WTC11 (cell line): ENCODE measurements around the gene GPR157. TPM values are rescaled to one million over a fixed set of nuclear protein-coding genes. Genes with fewer than 3 reads are reported as not detected.

ENCODE experiments used
- ATAC-seq: fragments of 200-7000 bp; cut with Tn5 transposase; 2 replicates; pipeline ENCODE4 v1.10.0; 2021; ENCODE audit warnings: mild to moderate bottlenecking, moderate library complexity
- CTCF ChIA-PET: fragments of 300-600 bp; sonication (Branson Sonifier 250); formaldehyde crosslinking; loops from one replicate; lab custom pipeline; 2021; ENCODE audit warnings: antibody characterized with exemption; lab: Charles Lee
- POLR2A ChIA-PET: fragments of 350-600 bp; sonication (Branson Sonifier 250); formaldehyde crosslinking; loops from one replicate; lab custom pipeline; 2021; ENCODE audit warnings: antibody characterized with exemption; lab: Charles Lee
- DNase-seq: peaks from one replicate; pipeline ENCODE4 v3.0.0; 2021; ENCODE audit warnings: low spot score
- H3K27ac Mint-ChIP-seq: 2 replicates; pipeline ENCODE4 v1.8.0; 2021; ENCODE audit warnings: mixed read lengths
- H3K27me3 Mint-ChIP-seq: 2 replicates; pipeline ENCODE4 v1.8.0; 2021; ENCODE audit warnings: low read depth, mild to moderate bottlenecking, moderate library complexity, mixed read lengths
- H3K36me3 Mint-ChIP-seq: 2 replicates; pipeline ENCODE4 v1.8.0; 2021; ENCODE audit warnings: mixed read lengths
- H3K4me1 Mint-ChIP-seq: 2 replicates; pipeline ENCODE4 v1.8.0; 2022; ENCODE audit warnings: mixed read lengths
- H3K4me3 Mint-ChIP-seq: 2 replicates; pipeline ENCODE4 v1.8.0; 2021; ENCODE audit warnings: mild to moderate bottlenecking, moderate library complexity, mixed read lengths
- H3K9me3 Mint-ChIP-seq: 2 replicates; pipeline ENCODE4 v1.8.0; 2021; ENCODE audit warnings: mixed read lengths
- ATF1 ChIP-seq: sonication (generic); formaldehyde crosslinking; IDR thresholded peaks from 2 replicates; pipeline ENCODE4 v1.8.1; 2023; ENCODE audit warnings: mild to moderate bottlenecking, moderate library complexity, missing genetic modification reagents
- CREB1 ChIP-seq: sonication (generic); formaldehyde crosslinking; IDR thresholded peaks from 2 replicates; pipeline ENCODE4 v1.8.0; 2023; ENCODE audit warnings: mild to moderate bottlenecking, missing genetic modification reagents
- FOXJ3 ChIP-seq: sonication (generic); formaldehyde crosslinking; IDR thresholded peaks from 2 replicates; pipeline ENCODE4 v1.9.0; 2021; ENCODE audit warnings: missing genetic modification reagents, mild to moderate bottlenecking, borderline replicate concordance
- HMGA2 ChIP-seq: fragments of 250-450 bp; sonication (Bioruptor Pico); IDR thresholded peaks from 2 replicates; pipeline ENCODE4 v1.4.0; 2021; ENCODE audit warnings: mild to moderate bottlenecking, moderate library complexity
- JUN ChIP-seq: sonication (generic); formaldehyde crosslinking; IDR thresholded peaks from 2 replicates; pipeline ENCODE4 v1.8.0; 2023; ENCODE audit warnings: mild to moderate bottlenecking, missing genetic modification reagents
- NFATC4 ChIP-seq: fragments of 250-450 bp; sonication (Bioruptor Pico); IDR thresholded peaks from 2 replicates; pipeline ENCODE4 v1.9.0; 2021; ENCODE audit warnings: mild to moderate bottlenecking
- ZBTB21 ChIP-seq: sonication (generic); formaldehyde crosslinking; IDR thresholded peaks from 2 replicates; pipeline ENCODE4 v1.8.1; 2023; ENCODE audit warnings: mild to moderate bottlenecking, missing genetic modification reagents, borderline replicate concordance
- ZNF121 ChIP-seq: sonication (generic); formaldehyde crosslinking; IDR thresholded peaks from 2 replicates; pipeline ENCODE4 v1.8.0; 2023; ENCODE audit warnings: missing genetic modification reagents
- ZNF219 ChIP-seq: sonication (generic); formaldehyde crosslinking; IDR thresholded peaks from 2 replicates; pipeline ENCODE4 v1.8.0; 2023; ENCODE audit warnings: missing genetic modification reagents, mild to moderate bottlenecking, borderline replicate concordance
- ZNF317 ChIP-seq: sonication (generic); formaldehyde crosslinking; IDR thresholded peaks from 2 replicates; pipeline ENCODE4 v1.8.1; 2023; ENCODE audit warnings: low read depth, mild to moderate bottlenecking, moderate library complexity, missing genetic modification reagents, borderline replicate concordance
- total RNA-seq: library from RNA; stranded (reverse); gene quantifications from 3 replicates; pipeline ENCODE4 v1.2.3, GENCODE V29; 2021
- TF ChIP-seq, protein P1 (sequence below): sonication (generic); formaldehyde crosslinking; IDR thresholded peaks from 2 replicates; pipeline ENCODE4 v1.8.1; 2023; ENCODE audit warnings: mild to moderate bottlenecking, missing genetic modification reagents, moderate library complexity
- TF ChIP-seq, protein P2 (sequence below): sonication (generic); formaldehyde crosslinking; conservative IDR thresholded peaks from 2 replicates; pipeline ENCODE4 v1.8.1; 2023; ENCODE audit warnings: mild to moderate bottlenecking, low read depth, missing genetic modification reagents, moderate library complexity
- TF ChIP-seq, protein P3 (sequence below): fragments of 250-450 bp; sonication (Bioruptor Pico); IDR thresholded peaks from 2 replicates; pipeline ENCODE4 v1.9.0; 2021; ENCODE audit warnings: mild to moderate bottlenecking
- TF ChIP-seq, protein P4 (sequence below): sonication (generic); formaldehyde crosslinking; IDR thresholded peaks from 2 replicates; pipeline ENCODE4 v1.8.0; 2023; ENCODE audit warnings: mild to moderate bottlenecking, missing genetic modification reagents

Gene GPR157
- total RNA-seq, 1 experiment from 2014 or later = 6.0 TPM

DNA sequence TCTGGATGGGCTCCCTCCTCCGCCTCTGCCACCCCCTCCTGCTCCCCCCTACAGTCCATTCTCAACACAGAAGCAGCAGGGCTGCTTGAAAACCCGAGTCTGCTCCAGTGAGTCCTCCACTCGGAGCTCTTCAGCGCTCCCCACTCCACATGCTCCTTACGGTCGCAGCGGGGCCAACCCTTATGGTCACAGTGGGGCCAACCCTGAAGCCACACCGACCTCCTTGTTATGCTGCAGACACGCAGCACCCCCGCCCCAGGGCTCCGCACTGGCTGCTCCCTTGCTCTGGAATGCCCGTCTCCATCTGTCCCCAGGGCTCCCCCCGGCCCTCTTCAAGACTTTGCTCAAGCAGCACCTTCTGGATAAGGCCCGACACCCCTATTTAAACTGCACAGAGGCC is 22.6 kb downstream of the GPR157 start:
- Mint-ChIP-seq H3K27me3 (no peaks in the 10 kb centered on the region), H3K36me3 (peaks cover 2% of the 10 kb centered on the region; the same call in 1 of the 2 replicates), H3K9me3 (no peaks in the 10 kb centered on the region), H3K4me1 (peaks cover 5% of the 10 kb centered on the region; the same call in 1 of the 2 replicates), H3K4me3 (no peak overlapping the region), H3K27ac (no peak overlapping the region)
- ChIA-PET POLR2A (no interaction called here), CTCF (interaction anchor here (1.2 to 2.0 kb wide), 3 partner anchors 101 to 128 kb away, joined by 3 to 7 read pairs (median 5); partner anchors contain the start of gene H6PD)
- TF ChIP-seq NFATC4 (no peak), ZNF219 (CRISPR knock-in tag) (no peak), ZNF121 (CRISPR knock-in tag) (no peak)
- TF ChIP-seq, protein P1, sequence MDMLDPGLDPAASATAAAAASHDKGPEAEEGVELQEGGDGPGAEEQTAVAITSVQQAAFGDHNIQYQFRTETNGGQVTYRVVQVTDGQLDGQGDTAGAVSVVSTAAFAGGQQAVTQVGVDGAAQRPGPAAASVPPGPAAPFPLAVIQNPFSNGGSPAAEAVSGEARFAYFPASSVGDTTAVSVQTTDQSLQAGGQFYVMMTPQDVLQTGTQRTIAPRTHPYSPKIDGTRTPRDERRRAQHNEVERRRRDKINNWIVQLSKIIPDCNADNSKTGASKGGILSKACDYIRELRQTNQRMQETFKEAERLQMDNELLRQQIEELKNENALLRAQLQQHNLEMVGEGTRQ (CRISPR knock-in tag) = no peak
- TF ChIP-seq, protein P2, sequence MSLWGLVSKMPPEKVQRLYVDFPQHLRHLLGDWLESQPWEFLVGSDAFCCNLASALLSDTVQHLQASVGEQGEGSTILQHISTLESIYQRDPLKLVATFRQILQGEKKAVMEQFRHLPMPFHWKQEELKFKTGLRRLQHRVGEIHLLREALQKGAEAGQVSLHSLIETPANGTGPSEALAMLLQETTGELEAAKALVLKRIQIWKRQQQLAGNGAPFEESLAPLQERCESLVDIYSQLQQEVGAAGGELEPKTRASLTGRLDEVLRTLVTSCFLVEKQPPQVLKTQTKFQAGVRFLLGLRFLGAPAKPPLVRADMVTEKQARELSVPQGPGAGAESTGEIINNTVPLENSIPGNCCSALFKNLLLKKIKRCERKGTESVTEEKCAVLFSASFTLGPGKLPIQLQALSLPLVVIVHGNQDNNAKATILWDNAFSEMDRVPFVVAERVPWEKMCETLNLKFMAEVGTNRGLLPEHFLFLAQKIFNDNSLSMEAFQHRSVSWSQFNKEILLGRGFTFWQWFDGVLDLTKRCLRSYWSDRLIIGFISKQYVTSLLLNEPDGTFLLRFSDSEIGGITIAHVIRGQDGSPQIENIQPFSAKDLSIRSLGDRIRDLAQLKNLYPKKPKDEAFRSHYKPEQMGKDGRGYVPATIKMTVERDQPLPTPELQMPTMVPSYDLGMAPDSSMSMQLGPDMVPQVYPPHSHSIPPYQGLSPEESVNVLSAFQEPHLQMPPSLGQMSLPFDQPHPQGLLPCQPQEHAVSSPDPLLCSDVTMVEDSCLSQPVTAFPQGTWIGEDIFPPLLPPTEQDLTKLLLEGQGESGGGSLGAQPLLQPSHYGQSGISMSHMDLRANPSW = no peak
- DNase-seq = no peak
- ATAC-seq = no peak

DNA sequence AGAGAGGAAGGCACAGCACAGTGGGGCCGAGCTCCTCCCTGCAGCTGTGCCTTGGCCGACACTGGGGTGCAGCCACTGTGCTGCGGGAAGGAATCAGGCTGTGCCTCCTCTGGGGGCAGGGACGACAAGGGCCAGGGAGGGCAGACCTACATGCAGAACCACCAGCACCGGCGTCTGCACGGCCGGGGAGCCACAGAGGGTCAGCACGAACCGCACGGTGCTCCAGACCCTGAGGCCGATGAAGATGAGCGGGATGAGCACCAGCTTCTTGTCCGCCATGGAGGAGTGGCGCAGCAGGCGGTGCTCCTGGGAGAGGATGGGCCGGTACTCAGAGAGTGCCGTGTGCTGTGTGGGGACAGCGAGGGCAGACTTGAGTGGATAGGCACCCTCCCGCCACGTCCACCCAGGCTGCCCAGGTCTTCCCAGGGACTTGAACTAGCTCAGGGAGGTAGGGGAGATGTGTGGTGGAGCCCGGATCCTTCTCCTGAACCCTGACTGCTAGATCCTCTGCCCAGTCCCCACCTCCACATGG is 23.5 kb downstream of the GPR157 start:
- Mint-ChIP-seq H3K9me3 (no peaks in the 10 kb centered on the region), H3K4me3 (no peak overlapping the region), H3K27ac (no peak overlapping the region), H3K27me3 (no peaks in the 10 kb centered on the region), H3K4me1 (peaks cover 5% of the 10 kb centered on the region; the same call in 1 of the 2 replicates), H3K36me3 (peaks cover 2% of the 10 kb centered on the region; the same call in 1 of the 2 replicates)
- POLR2A ChIA-PET = no interaction called here
- TF ChIP-seq CREB1 = no peak
- TF ChIP-seq ZBTB21 = no peak
- no peak for TF ChIP-seq HMGA2
- TF ChIP-seq ZNF317 (CRISPR knock-in tag) = no peak
- TF ChIP-seq, protein P3, sequence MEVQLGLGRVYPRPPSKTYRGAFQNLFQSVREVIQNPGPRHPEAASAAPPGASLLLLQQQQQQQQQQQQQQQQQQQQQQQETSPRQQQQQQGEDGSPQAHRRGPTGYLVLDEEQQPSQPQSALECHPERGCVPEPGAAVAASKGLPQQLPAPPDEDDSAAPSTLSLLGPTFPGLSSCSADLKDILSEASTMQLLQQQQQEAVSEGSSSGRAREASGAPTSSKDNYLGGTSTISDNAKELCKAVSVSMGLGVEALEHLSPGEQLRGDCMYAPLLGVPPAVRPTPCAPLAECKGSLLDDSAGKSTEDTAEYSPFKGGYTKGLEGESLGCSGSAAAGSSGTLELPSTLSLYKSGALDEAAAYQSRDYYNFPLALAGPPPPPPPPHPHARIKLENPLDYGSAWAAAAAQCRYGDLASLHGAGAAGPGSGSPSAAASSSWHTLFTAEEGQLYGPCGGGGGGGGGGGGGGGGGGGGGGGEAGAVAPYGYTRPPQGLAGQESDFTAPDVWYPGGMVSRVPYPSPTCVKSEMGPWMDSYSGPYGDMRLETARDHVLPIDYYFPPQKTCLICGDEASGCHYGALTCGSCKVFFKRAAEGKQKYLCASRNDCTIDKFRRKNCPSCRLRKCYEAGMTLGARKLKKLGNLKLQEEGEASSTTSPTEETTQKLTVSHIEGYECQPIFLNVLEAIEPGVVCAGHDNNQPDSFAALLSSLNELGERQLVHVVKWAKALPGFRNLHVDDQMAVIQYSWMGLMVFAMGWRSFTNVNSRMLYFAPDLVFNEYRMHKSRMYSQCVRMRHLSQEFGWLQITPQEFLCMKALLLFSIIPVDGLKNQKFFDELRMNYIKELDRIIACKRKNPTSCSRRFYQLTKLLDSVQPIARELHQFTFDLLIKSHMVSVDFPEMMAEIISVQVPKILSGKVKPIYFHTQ = no peak
- no peak for TF ChIP-seq ATF1
- TF ChIP-seq JUN (CRISPR knock-in tag) = no peak
- TF ChIP-seq, protein P4, sequence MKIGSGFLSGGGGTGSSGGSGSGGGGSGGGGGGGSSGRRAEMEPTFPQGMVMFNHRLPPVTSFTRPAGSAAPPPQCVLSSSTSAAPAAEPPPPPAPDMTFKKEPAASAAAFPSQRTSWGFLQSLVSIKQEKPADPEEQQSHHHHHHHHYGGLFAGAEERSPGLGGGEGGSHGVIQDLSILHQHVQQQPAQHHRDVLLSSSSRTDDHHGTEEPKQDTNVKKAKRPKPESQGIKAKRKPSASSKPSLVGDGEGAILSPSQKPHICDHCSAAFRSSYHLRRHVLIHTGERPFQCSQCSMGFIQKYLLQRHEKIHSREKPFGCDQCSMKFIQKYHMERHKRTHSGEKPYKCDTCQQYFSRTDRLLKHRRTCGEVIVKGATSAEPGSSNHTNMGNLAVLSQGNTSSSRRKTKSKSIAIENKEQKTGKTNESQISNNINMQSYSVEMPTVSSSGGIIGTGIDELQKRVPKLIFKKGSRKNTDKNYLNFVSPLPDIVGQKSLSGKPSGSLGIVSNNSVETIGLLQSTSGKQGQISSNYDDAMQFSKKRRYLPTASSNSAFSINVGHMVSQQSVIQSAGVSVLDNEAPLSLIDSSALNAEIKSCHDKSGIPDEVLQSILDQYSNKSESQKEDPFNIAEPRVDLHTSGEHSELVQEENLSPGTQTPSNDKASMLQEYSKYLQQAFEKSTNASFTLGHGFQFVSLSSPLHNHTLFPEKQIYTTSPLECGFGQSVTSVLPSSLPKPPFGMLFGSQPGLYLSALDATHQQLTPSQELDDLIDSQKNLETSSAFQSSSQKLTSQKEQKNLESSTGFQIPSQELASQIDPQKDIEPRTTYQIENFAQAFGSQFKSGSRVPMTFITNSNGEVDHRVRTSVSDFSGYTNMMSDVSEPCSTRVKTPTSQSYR (CRISPR knock-in tag) = no peak
- TF ChIP-seq FOXJ3 = no peak
- CTCF ChIA-PET = interaction anchor here (0.7 to 2.0 kb wide), 3 partner anchors 101 to 193 kb away, joined by 3 to 7 read pairs (median 5); partner anchors contain the start of gene H6PD
- ATAC-seq (no peak), DNase-seq (no peak)
